IMR-90 (cell line): ENCODE measurements around the gene SYNE2. TPM values are rescaled to one million over a fixed set of nuclear protein-coding genes. Genes with fewer than 3 reads are reported as not detected.

Experiments used
- ATAC-seq: fragments of 200-7000 bp; cut with Tn5 transposase; 2 replicates; pipeline ENCODE4 v1.9.1; 2020; ENCODE audit warnings: low read depth, mild to moderate bottlenecking, moderate library complexity
- BruUV-seq: library from RNA; stranded (reverse); fragments of 400-500 nt; replicated peaks from 2 replicates; lab custom pipeline; 2021; lab: Mats Ljungman, UMichigan
- CTCF ChIA-PET: fragments of 300-600 bp; formaldehyde crosslinking; extraction: SDS; loops from one replicate; lab custom pipeline; 2021; ENCODE audit warnings: antibody characterized with exemption; lab: Yijun Ruan, JAX
- POLR2A ChIA-PET: fragments of 300-600 bp; sonication (Branson Sonifier 250); formaldehyde crosslinking; loops from one replicate; lab custom pipeline; 2022; ENCODE audit warnings: antibody characterized with exemption; ENCODE audit not compliant: unreplicated experiment; lab: Charles Lee
- DNase-seq: peaks from one replicate; pipeline ENCODE4 v3.0.0; 2013
- H2AFZ ChIP-seq: replicated peaks from 2 replicates; pipeline ENCODE3; 2013; ENCODE audit warnings: low read length, mild to moderate bottlenecking; ENCODE audit not compliant: poor library complexity
- H2AK5ac ChIP-seq: 2 replicates; pipeline ENCODE4 v1.6.1; 2013; ENCODE audit warnings: low read depth, low read length, inconsistent platforms
- H2AK9ac ChIP-seq: replicated peaks from 2 replicates; pipeline ENCODE3; 2013; ENCODE audit warnings: mild to moderate bottlenecking, low read depth, low read length, moderate library complexity; ENCODE audit not compliant: poor library complexity
- H2BK120ac ChIP-seq: 2 replicates; pipeline ENCODE4 v1.6.1; 2013; ENCODE audit warnings: low read depth, low read length, inconsistent platforms
- H2BK15ac ChIP-seq: 3 replicates; pipeline ENCODE4 v1.6.1; 2013; ENCODE audit warnings: low read depth, low read length, inconsistent platforms
- H2BK20ac ChIP-seq: 2 replicates; pipeline ENCODE4 v1.6.1; 2013; ENCODE audit warnings: low read depth, mild to moderate bottlenecking, inconsistent platforms, low read length, moderate library complexity
- H2BK5ac ChIP-seq: 2 replicates; pipeline ENCODE4 v1.6.1; 2013; ENCODE audit warnings: mild to moderate bottlenecking, low read depth, low read length, inconsistent platforms; ENCODE audit not compliant: poor library complexity, severe bottlenecking
- H3K14ac ChIP-seq: replicated peaks from 2 replicates; pipeline ENCODE4 v1.6.1; 2013; ENCODE audit warnings: low read depth, low read length, inconsistent platforms
- H3K18ac ChIP-seq: 2 replicates; pipeline ENCODE4 v1.6.1; 2013; ENCODE audit warnings: low read depth, low read length, control low read depth
- H3K23ac ChIP-seq: 2 replicates; pipeline ENCODE4 v1.6.1; 2013; ENCODE audit warnings: low read depth, low read length, inconsistent platforms
- H3K27ac ChIP-seq: 2 replicates; pipeline ENCODE4 v1.5.1; 2013; ENCODE audit warnings: mild to moderate bottlenecking, control low read depth, low read length; ENCODE audit not compliant: insufficient read depth
- H3K27me3 ChIP-seq: 2 replicates; pipeline ENCODE4 v1.6.1; 2013; ENCODE audit warnings: low read length; ENCODE audit not compliant: control insufficient read depth, insufficient read depth
- H3K36me3 ChIP-seq: 2 replicates; pipeline ENCODE4 v1.6.1; 2013; ENCODE audit warnings: low read length, mixed read lengths; ENCODE audit not compliant: control insufficient read depth, insufficient read depth
- H3K4ac ChIP-seq: 2 replicates; pipeline ENCODE4 v1.6.1; 2013; ENCODE audit warnings: low read depth, low read length, inconsistent platforms
- H3K4me1 ChIP-seq: 2 replicates; pipeline ENCODE4 v1.6.1; 2013; ENCODE audit warnings: low read length, mixed read lengths; ENCODE audit not compliant: control insufficient read depth, insufficient read depth
- H3K4me2 ChIP-seq: 2 replicates; pipeline ENCODE4 v1.6.1; 2013; ENCODE audit warnings: low read depth, mild to moderate bottlenecking, control low read depth, low read length, moderate library complexity
- H3K4me3 ChIP-seq: 2 replicates; pipeline ENCODE4 v1.5.1; 2013; ENCODE audit warnings: low read depth, mild to moderate bottlenecking, control low read depth, low read length, moderate library complexity; ENCODE audit not compliant: insufficient read depth
- H3K56ac ChIP-seq: 2 replicates; pipeline ENCODE4 v1.6.1; 2013; ENCODE audit warnings: low read length, inconsistent platforms; ENCODE audit not compliant: insufficient read depth; ENCODE audit errors: extremely low read depth
- H3K79me1 ChIP-seq, 2 experiments: 2 replicates each; pipeline ENCODE4 v1.6.1; 2013; ENCODE audit warnings: low read length in 2 of 2, inconsistent platforms in 1 of 2, low read depth in 1 of 2
- H3K9ac ChIP-seq: 2 replicates; pipeline ENCODE4 v1.6.1; 2013; ENCODE audit warnings: low read depth, low read length, control low read depth
- H3K9me1 ChIP-seq: 2 replicates; pipeline ENCODE4 v1.6.1; 2013; ENCODE audit warnings: low read length, inconsistent platforms; ENCODE audit not compliant: insufficient read depth
- H3K9me3 ChIP-seq: 2 replicates; pipeline ENCODE4 v1.6.1; 2013; ENCODE audit warnings: low read length; ENCODE audit not compliant: control insufficient read depth, insufficient read depth
- H4K20me1 ChIP-seq: 2 replicates; pipeline ENCODE4 v1.6.1; 2013; ENCODE audit warnings: low read length, inconsistent platforms; ENCODE audit not compliant: insufficient read depth
- H4K5ac ChIP-seq: 2 replicates; pipeline ENCODE4 v1.6.1; 2013; ENCODE audit warnings: mild to moderate bottlenecking, low read depth, low read length, control low read depth
- H4K8ac ChIP-seq, 2 experiments: 2 replicates each; pipeline ENCODE4 v1.6.1; 2013; ENCODE audit warnings: low read depth in 2 of 2, low read length in 2 of 2, control low read depth in 1 of 2, inconsistent platforms in 1 of 2
- H4K91ac ChIP-seq: 2 replicates; pipeline ENCODE4 v1.6.1; 2013; ENCODE audit warnings: low read depth, low read length, inconsistent platforms; ENCODE audit not compliant: insufficient read depth
- CHD1 ChIP-seq: IDR thresholded peaks from 2 replicates; pipeline ENCODE4 v1.6.1; 2012; ENCODE audit warnings: low read depth, low read length, improper control_type of control experiment
- CTCF ChIP-seq: conservative IDR thresholded peaks from 2 replicates; pipeline ENCODE4 v1.5.1; 2012; ENCODE audit warnings: mild to moderate bottlenecking, low read depth, low read length, improper control_type of control experiment
- MAFK ChIP-seq: IDR thresholded peaks from 2 replicates; pipeline ENCODE4 v1.6.1; 2012; ENCODE audit warnings: low read depth, low read length, improper control_type of control experiment
- MXI1 ChIP-seq: IDR thresholded peaks from 2 replicates; pipeline ENCODE4 v1.6.1; 2012; ENCODE audit warnings: low read depth, mild to moderate bottlenecking, low read length, moderate library complexity, borderline replicate concordance
- POLR2A ChIP-seq: IDR thresholded peaks from 2 replicates; pipeline ENCODE4 v1.6.1; 2012; ENCODE audit warnings: mild to moderate bottlenecking, low read depth, low read length
- RCOR1 ChIP-seq: IDR thresholded peaks from 2 replicates; pipeline ENCODE4 v1.6.1; 2012; ENCODE audit warnings: mild to moderate bottlenecking, low read length, improper control_type of control experiment; ENCODE audit not compliant: insufficient replicate concordance
- RFX5 ChIP-seq: IDR thresholded peaks from 2 replicates; pipeline ENCODE4 v1.8.0; 2012; ENCODE audit warnings: low read depth, mild to moderate bottlenecking, low read length, moderate library complexity
- SMC3 ChIP-seq: fragments of 150-350 bp; IDR thresholded peaks from 2 replicates; pipeline ENCODE4 v1.6.1; 2016; ENCODE audit warnings: low read depth, mild to moderate bottlenecking, antibody characterized with exemption, low read length, moderate library complexity
- USF2 ChIP-seq: fragments of 150-350 bp; IDR thresholded peaks from 2 replicates; pipeline ENCODE4 v1.6.1; 2017; ENCODE audit warnings: mild to moderate bottlenecking, antibody characterized with exemption, low read length, low read depth
- WGBS, 2 experiments: methylation state at CpG; one replicate each; pipeline versions ENCODE4 v1.1.5 to v1.1.7; 2013; ENCODE audit warnings: missing lambda C conversion rate in 2 of 2; ENCODE audit not compliant: insufficient read length in 1 of 2; ENCODE audit errors: extremely low coverage in 2 of 2; 5-methylcytosine and 5-hydroxymethylcytosine counted together
- dilution Hi-C: fragments of 300-500 bp; cut with HindIII; formaldehyde crosslinking; loops from one replicate; pipeline ENCODE4 v1.14.3; 2018; ENCODE audit warnings: low sequenced_read_pairs; ENCODE audit not compliant: unreplicated experiment
- in situ Hi-C: fragments of 300-500 bp; cut with MboI; formaldehyde crosslinking; loops from 3 replicates; pipeline ENCODE4 v1.14.3; 2019; ENCODE audit warnings: low sequenced_read_pairs, inconsistent platforms, mixed read lengths
- intact Hi-C: fragments of 100-400 bp; cut with micrococcal nuclease; formaldehyde crosslinking; loops from 2 replicates; pipeline ENCODE4 v1.10.0; 2022
- polyA plus RNA-seq, 3 experiments: library from polyadenylated mRNA; depleted of rRNA; stranded (reverse); fragments of >200 nt; gene quantifications; 2 replicates each; pipeline ENCODE4 v1.2.3, GENCODE V29; 2012; ENCODE audit warnings: low replicate concordance in 1 of 3
- total RNA-seq: library from RNA; depleted of rRNA; stranded (reverse); fragments of >200 nt; gene quantifications from 2 replicates; pipeline ENCODE4 v1.2.3, GENCODE V29; 2012

SYNE2 gene
- total and polyA plus RNA-seq, 2 of the 4 experiments (the other 2 are of a cell fraction): 5.2 to 28.9 TPM

- Histone ChIP-seq H2BK120ac (no peak overlapping the region), H3K27me3 (no peaks in the 10 kb centered on the region), H3K14ac (no peak overlapping the region), H4K20me1 (no peaks in the 10 kb centered on the region), H2BK5ac (no peak overlapping the region), H3K9me1 (peaks cover 6% of the 10 kb centered on the region; the same call in 1 of the 2 replicates), H2AK5ac (no peak overlapping the region), H3K79me1 (no peaks in the 10 kb centered on the region), H3K4me3 (no peak overlapping the region), H3K4me2 (no peak overlapping the region), H3K27ac (no peak overlapping the region), H3K9me3 (no peaks in the 10 kb centered on the region), H3K4me1 (peaks cover 6% of the 10 kb centered on the region), H2BK15ac (no peak overlapping the region), H3K9ac (no peak overlapping the region), H2AFZ (no peak overlapping the region), H3K56ac (no peak overlapping the region), H2AK9ac (no peak overlapping the region), H3K23ac (no peak overlapping the region), H4K8ac (no peak overlapping the region), H4K5ac (no peak overlapping the region), H2BK20ac (no peak overlapping the region), H3K4ac (no peak overlapping the region), H3K36me3 (no peaks in the 10 kb centered on the region), H3K18ac (no peak overlapping the region), H4K91ac (no peak overlapping the region)
- no peak for ATAC-seq
- no peak for DNase-seq
- WGBS, 2 experiments: no CpG with 5 or more reads among the region's 3 CpGs
- CTCF ChIA-PET: no interaction called here
- dilution Hi-C loops (no loop called here), intact Hi-C loops (loop anchor here (2.0 kb wide), 1 partner anchor 77 kb away; no protein-coding TSS in a partner anchor), in situ Hi-C loops (no loop called here)
- no TSS peak for BruUV-seq
- TF ChIP-seq MAFK: no peak
- TF ChIP-seq CTCF: no peak
- TF ChIP-seq MXI1: no peak
- TF ChIP-seq RFX5: no peak
- TF ChIP-seq SMC3: no peak
- TF ChIP-seq CHD1: no peak
- no peak for TF ChIP-seq RCOR1
- no peak for TF ChIP-seq POLR2A
- no peak for TF ChIP-seq USF2
- POLR2A ChIA-PET: no interaction called here
These were observed 334.5 kb downstream of the SYNE2 start for GRCh38 chr14:64187331-64187730.
